ENCODE measurements around the gene GYPB.
"Not testable (repeated sequence)": the region's sequence is repeated elsewhere in the genome, so short reads cannot be mapped to it uniquely, and the experiment has no call there.

GYPB gene

DNA sequence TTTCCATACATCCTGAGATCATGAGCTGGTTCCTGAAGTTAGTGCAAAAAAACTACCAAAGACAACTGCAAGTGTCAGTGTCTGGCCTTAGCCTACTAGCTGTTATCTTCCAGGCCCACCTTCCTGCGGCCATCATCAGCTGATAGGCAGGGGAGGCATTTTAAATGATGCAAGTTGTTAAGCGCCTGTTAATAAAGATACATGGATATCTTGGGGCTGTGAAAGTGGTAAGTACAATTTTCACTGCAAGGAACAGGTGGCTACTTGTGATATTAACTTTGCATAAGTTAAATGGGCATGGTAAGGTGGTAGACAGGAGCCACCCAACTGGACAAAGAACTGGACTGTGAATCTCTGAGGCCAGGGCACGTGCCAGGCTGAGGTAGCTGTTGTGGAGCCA is at the start of gene GYPB:
TSS of gene GYPB (minus strand) at position 104 of the 400 bp plus-strand sequence. CDS start at position 11, 93 bp downstream.
- DNase-seq (ENCODE audit: insufficient read length, low spot score); FAIRE-seq: not testable (repeated sequence)

DNA sequence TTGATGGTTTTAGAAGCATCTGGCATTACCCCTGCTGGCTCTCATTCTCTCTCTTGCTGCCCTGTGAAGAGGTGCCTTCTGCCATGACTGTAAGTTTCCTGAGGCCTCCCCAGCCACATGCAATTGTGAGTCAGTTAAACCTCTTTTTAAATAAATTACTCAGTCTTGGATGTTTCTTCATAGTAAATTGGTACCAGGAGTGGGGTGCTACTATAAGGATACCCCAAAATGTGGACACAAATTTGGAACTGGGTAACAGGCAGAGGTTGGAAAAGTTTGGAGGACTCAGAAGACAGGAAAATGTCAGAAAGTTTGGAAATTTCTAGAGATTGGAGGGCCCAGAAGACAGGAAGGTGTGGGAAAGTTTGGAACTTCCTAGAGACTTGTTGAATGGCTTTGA is 42.4 kb upstream of the GYPB start:
- not testable (repeated sequence) for FAIRE-seq; DNase-seq (ENCODE audit: insufficient read length, low spot score)

DNA sequence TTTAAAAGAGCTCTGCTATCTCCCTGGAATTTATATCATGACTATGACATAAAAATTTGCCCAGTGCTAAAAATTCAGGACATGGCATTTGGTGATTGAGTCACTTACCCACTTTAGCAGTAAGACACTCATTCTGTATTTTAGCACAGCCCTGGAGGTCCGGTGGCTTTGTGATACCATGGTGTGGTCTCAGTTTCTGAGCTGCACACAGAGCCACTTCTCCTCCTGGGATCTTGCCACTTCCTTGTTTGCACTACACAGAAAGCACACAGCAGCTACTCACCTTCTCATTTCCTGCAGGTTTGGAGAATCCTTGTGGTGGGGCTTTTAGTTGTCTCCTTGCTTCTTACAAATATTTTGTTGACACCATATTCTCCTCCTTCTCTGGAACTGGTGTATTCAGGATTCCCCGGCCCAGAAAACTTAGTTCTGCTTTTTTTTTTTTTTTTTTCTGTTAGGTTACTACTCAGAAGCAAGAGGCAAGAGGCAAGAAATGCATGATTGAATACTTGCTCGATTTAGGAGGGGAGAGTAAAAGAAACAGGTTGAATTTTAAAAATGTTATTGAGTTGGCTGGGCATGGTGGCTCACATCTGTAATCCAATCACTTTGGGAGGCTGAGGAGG is 41.2 kb upstream of the GYPB start:
- not testable (repeated sequence) for DNase-seq (ENCODE audit: insufficient read length, low spot score); FAIRE-seq

DNA sequence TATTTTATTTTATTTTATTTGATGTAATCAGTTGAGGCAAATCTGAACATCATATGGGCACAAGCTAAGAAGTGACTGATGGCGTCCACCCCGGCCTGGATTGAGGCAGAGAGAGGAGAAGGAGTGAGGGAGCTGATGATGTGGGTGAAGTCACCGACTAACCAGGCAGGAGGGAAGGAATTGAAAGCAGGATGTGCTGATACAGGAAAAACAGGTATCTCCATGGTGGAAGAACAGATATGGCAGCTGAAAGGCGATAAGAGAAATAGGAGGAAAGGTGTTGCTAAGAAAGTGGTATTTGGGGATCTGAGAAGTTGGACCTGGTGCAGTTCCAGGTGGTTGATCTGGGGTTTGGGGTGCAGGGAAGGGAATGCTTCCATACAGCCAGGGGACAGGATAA is 37.6 kb upstream of the GYPB start:
- FAIRE-seq (no peak), DNase-seq (ENCODE audit: insufficient read length, low spot score) (no peak)

GRCh38 chr4:144055336-144055735 is 36.2 kb upstream of the GYPB start:
- not testable (repeated sequence) for FAIRE-seq; DNase-seq (ENCODE audit: insufficient read length, low spot score)

DNA sequence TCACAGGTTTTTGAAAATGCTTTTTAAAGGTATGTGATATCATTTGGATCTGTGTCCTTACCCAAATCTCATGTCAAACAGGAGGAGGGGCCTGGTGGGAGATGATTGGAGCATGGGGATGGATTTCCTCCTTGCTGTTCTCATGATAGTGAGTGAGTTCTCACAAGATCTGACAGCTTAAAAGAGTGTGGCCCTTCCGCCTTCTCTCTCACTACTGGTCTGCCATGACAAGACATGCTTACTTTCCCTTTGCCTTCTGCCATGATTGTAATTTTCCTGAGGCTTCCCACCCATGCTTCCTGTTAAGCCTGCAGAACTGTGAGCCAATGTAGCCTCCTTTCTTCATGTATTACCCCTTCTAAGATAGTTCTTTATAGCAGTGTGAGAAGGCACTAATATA is 32.3 kb upstream of the GYPB start:
- not testable (repeated sequence) for FAIRE-seq; DNase-seq (ENCODE audit: insufficient read length, low spot score)

DNA sequence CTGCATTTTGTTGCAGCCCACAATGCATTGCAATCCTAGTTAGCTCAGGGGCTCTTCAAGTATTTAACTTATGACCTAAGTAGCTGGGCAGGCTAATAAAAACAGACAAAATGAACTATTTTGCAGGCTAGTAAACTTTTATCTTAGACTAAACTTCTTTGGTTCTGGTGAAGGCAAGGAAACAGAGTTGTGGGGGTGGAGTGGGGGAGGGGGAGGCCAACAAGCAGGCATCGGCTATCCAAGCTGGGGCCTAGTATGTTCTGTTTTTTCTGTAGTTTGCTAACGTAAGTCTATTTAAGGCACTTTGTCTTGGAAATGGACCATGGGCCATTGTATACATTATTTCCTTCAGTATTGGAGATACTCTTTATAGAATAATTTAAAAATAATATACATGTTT is 31.5 kb upstream of the GYPB start:
- not testable (repeated sequence) for DNase-seq (ENCODE audit: insufficient read length, low spot score); FAIRE-seq

DNA sequence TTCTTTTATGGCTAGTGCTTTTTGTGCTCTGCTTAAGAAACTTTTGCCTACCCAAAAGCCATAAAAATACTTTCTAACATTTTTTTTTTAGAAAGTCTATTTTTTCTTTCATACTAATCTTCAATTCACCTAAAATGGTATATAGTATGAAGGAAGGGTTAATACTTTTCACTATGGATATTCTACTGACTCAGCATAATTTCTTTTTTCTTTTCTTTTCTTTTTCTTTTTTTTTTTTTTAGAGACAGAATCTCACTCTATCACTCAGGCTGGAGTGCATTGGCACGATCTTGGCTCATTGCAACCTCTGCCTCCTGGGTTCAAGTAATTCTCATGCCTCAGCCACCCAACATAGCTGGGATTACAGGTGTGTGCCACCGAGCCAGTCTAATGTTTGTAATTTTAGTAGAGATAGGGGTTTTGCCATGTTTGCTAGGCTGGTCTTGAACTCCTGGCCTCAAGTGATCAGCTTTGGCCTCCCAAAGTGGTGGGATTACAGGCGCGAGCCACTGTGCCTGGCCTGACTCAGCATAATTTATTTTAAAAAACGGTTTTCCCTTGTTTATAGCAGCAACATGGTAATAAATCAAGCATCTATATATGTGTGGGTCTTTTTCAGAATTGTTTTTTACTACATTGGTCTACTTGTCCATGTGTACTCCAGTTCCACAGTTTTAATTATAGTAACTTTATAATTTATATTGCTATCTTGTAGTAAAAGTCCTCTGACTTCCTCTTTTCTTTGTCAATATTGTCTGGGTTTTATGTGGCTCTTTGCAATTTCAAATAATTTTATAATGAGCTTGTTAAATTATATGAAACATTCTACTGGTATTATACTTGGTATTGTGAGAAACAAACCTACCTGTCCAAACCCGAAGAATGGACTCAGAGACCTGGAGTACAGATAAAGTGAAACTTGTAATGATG is 30.6 kb upstream of the GYPB start:
- not testable (repeated sequence) for FAIRE-seq; DNase-seq (ENCODE audit: insufficient read length, low spot score)

DNA sequence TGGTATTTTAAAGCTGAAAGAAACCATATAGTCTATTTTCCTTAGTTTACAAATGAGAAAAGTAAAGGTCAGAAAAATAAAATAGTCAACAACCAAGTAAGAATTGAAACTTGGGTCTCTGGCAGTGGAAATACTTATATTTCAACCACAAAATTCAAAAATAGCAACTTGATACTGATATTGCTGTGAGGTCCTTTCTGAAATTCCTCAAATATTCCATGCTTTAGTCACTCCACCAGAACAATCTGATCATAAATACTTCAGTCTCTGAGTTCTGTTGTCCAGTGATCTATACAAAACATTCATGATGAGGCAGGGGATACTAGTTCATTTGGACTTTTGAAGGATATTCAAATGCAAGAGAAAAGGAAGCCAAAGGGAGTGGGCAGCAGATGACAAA is 25.8 kb upstream of the GYPB start:
- not testable (repeated sequence) for DNase-seq (ENCODE audit: insufficient read length, low spot score); FAIRE-seq

- FAIRE-seq; DNase-seq (ENCODE audit: insufficient read length, low spot score): not testable (repeated sequence)
Measured at GRCh38 chr4:144032580-144032979, 13.4 kb upstream of the GYPB start.

DNA sequence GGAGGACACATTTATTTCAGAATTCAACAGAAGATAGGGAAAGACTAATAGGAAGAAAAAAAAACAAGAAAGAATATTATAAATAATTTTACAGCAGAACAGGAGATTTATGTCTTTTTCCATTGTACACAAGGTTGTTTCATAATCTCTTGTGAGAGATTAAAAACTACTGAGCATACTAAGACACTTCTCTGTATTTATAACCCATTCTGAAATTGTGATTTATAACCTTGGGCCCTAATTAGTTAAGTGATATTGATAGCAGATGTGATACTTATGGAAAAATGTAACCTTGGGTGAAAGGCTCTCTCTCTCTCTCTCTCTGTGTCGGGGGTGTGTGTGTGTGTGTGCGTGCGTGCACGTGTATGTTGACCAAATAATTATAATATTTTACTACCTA is 12.7 kb upstream of the GYPB start:
- FAIRE-seq; DNase-seq (ENCODE audit: insufficient read length, low spot score): not testable (repeated sequence)

DNA sequence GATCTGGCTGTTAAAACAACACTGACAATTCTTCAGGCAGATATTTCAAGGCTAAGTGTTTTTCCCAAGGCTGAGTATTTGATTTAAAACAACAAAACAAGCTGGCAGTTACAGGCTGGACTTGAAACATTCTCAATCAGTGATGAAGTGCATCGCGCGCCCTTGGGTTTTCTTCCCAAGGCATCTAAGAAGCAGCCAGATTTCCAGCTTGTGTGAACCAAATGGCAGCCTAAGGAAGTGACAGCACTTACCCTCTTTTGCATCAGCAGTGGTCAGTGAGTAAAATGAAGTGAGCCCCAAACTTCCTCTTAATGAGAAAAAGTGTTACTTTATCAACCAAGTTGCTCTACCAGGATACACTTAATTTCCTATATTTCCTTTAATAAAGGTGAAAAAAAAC is 12.2 kb upstream of the GYPB start:
- DNase-seq (ENCODE audit: insufficient read length, low spot score); FAIRE-seq: not testable (repeated sequence)

- not testable (repeated sequence) for FAIRE-seq; DNase-seq (ENCODE audit: insufficient read length, low spot score)
Measured at GRCh38 chr4:144030708-144031107, 11.5 kb upstream of the GYPB start.

GRCh38 chr4:144026682-144027081 is 7.5 kb upstream of the GYPB start:
- DNase-seq (ENCODE audit: insufficient read length, low spot score); FAIRE-seq: not testable (repeated sequence)

DNA sequence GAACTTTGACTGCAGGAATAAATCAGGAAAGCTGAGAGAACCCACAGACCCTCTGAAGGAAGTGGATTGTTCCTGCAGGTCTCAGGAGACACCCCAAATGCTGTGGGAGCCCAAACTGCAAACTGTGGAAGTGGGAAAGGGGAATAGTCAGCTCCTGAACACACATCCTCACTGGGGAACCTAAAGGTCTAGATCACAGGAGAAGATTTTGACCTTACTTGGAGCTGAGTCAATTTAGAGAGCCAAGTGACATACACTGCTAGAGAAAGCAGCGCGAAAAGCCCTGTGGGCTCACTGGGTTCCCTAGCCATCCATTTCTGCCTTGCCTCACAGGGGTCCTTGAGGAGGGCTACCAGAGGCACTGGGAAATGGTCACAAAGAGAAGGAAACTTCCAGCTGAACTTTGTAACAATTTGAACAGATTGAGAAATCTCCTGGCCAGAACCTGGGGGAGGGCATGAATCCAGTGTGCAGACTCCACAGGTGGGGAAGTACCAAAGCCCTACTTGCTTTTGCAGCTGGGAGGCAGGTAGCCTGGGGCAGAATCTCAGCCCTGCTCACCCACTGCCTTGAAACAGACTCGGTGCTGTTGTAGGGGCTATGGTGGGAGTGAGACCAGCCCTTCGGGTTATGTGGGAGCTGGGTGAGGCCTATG is 5.3 kb upstream of the GYPB start:
- FAIRE-seq: not testable (repeated sequence)

GRCh38 chr4:144022772-144023400 is 3.7 kb upstream of the GYPB start:
- not testable (repeated sequence) for FAIRE-seq; DNase-seq (ENCODE audit: insufficient read length, low spot score)

More for the DNA sequence above, 5.3 kb upstream of the GYPB start:
- not testable (repeated sequence) for DNase-seq (ENCODE audit: insufficient read length, low spot score)

GRCh38 chr4:144021336-144021990 is 2.3 kb upstream of the GYPB start:
- FAIRE-seq: not testable (repeated sequence)

GRCh38 chr4:144018223-144019000 is 768 bp downstream of the GYPB start:
- not testable (repeated sequence) for DNase-seq (ENCODE audit: insufficient read length, low spot score); FAIRE-seq

More at GRCh38 chr4:144021336-144021990, 2.3 kb upstream of the GYPB start:
- DNase-seq (ENCODE audit: insufficient read length, low spot score): peak; percentile 3

- DNase-seq (ENCODE audit: insufficient read length, low spot score); FAIRE-seq: not testable (repeated sequence)
Measured at GRCh38 chr4:144017271-144017670, 1.9 kb downstream of the GYPB start.

Data from HTR-8/SVneo (cell line).